Left lobe of liver (tissue), 2 donors: ENCODE results near the gene ATAD3C. TPM values are rescaled to one million over a fixed set of nuclear protein-coding genes. Genes with fewer than 3 reads are reported as not detected.
"Not testable (repeated sequence)": the region's sequence is repeated elsewhere in the genome, so short reads cannot be mapped to it uniquely, and the experiment has no call there.

ENCODE experiments used
- ATAC-seq: fragments of 200-7000 bp; cut with Tn5 transposase; one replicate; pipeline ENCODE4 v1.9.1; 2020; ENCODE audit warnings: mild to moderate bottlenecking, moderate library complexity
- DNase-seq: peaks from one replicate; pipeline ENCODE4 v3.0.0-alpha.2; 2020; ENCODE audit warnings: low spot score
- total RNA-seq: library from RNA; stranded (reverse); gene quantifications from one replicate; pipeline ENCODE4 v1.2.1, GENCODE V29; 2021
- donor health status: DM: no; HTN: no; CAD: no; lungs with moderate emphysema.
- donor health status: DM: no; HTN: yes; CAD: no.

Gene ATAD3C
- total RNA-seq, 1 donor from 2014 or later, result 2.9 TPM

DNA sequence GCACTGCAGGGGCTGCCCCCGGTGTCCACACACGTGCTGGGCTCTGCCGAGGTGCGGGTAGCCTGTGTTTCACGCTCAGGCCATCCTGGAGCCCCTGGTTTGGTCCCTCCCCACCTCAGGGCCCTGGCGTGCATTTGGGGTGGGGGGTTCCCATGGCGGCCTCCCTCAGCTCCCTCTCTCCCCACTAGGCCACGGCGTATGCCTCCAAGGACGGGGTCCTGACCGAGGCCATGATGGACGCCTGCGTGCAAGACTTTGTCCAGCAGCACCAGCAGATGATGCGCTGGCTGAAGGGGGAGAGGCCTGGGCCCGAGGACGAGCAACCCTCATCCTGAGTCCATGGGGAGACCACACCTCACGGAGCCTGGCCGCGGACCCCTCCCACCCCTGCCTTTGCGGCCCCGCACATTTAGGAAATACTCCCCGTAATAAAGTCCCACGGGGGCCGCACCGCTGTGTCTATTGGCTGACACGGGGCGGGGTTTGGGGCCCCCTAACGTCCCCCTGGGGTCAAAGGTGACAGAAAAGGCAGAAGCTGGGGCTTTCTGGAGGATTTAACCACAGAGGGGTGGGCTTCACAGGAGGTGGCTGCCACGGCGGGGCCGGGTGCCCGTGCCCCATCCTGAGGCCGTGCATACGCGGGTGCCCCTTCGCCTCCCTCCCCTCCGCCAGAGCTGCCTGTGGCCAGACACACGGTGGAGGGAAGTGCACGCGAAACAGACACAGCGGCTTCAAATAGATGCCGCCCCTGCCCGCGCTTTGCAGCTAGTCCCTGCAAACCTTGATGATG lies 18.9 kb downstream of the ATAD3C start:
- ATAC-seq, DNase-seq: not testable (repeated sequence)

DNA sequence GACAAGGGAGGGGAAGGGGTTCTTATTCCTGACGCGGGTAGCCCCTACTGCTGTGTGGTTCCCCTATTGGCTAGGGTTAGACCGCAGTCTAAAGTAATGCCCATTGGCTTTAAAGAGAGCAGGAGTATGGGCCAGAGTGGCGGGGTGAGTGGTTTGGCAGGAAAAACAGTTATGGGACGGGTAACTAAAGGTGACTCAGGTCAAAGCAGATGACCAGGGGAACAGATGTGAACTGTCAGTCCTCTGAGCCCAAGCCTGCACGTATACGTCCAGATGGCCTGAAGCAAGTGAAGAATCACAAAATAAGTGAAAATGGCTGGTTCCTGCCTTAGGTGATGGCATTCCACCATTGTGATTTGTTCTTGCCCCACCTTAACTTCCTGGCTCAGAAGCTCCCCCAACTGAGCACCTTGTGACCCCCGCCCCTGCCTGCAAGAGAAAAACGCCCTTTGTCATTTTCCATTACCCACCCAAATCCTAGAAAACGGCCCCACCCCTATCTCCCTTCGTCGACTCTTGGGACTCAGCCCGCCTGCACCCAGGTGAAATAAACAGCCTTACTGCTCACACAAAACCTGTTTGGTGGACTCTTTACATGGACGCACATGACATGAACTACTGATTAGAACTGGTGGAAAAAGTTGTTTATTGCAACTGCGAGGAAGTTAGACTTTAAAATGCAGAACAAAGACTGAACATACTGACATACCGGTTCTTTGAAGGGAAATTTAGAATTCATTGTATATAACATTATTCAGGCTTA lies 21.3 kb downstream of the ATAD3C start:
- ATAC-seq (peak; percentile 4), DNase-seq (no peak)

DNA sequence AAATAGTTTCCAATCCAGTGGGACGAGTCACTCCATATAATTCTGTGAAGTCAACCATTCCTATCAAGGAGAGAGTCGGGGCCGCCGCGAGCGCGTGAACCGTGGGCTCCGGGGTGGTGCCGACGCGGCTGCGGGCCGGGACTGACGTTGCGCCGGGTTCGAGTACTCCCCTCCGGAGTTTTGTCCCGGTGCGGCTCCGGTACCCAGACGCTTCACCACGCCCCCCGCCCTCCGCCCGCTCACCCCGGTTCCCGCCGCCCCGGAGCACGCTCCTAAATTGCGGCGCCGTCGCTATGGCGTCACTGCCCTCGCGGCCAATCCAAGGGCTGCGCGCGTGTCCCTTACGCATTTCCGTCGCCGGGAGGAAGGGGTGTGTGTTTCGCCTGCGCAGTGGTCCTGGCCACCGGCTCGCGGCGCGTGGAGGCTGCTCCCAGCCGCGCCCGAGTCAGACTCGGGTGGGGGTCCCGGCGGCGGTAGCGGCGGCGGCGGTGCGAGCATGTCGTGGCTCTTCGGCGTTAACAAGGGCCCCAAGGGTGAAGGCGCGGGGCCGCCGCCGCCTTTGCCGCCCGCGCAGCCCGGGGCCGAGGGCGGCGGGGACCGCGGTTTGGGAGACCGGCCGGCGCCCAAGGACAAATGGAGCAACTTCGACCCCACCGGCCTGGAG lies 22.0 kb downstream of the ATAD3C start, which contains the start of gene ATAD3B:
TSS of gene ATAD3B (plus strand) at position 377 of the 664 bp plus-strand sequence. CDS start at position 497, 120 bp downstream.
- peak; percentile 96 for DNase-seq
- ATAC-seq, result peak; percentile 96

DNA sequence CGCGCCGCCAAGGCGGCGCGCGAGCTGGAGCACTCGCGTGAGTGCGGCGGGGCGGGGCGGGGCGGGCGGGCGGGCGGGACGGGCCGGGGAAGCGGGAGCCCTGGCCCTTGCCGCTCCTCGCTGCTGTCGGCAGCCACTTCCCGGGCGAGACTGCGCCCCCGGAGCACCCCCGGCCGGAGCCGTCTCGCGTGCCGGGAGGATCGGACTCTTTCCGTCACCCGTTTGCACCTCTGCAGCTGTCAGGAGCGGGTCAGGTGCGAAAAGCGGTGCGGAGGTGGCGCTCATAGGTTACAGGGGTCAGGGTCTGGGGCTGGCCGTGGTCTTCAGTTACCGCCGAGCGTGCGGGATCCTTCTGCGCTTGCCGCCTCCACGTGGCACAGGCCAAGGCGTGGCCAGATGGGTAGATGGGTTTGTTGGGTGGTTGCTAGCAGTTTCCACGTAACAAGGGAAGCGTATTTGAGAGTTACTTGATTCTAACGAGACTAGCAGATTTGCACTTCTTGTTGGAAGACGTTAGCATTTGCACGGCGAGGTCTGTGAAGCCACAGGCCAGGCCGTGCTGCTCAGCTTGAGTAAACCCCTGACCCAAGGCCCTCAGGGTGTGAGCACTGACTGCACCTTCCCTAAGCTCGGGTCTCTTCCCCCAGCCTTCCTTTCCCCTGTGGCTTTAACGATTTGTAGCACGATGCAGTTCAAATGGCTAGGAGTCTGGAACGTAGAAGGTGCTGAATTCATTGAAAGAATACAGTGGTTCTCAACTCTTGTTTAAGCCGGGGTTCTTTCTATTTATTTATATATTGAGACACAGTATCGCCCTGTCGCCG lies 22.8 kb downstream of the ATAD3C start:
- peak; percentile 13 for ATAC-seq
- DNase-seq, result not testable (repeated sequence)

DNA sequence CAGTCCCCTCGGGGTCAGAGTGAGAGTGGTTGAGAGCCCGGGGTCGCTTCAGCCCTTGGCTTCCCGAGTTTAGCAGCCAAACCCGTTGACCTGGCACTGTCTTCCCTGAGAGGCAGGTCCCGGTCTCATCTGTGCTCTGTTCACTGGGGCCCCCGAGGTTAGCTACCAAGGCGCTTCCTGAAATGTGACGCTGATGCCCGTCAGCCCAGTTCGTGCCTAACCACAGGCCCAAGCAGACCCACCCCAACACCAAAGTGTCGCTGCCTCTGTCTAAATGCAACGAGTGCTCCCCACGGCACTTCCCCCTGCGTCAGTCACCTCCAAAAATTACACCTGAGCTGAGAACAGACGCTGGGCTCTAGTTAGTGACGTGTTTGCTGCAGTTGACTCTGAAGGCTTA lies 26.5 kb downstream of the ATAD3C start:
- not testable (repeated sequence) for DNase-seq, ATAC-seq

DNA sequence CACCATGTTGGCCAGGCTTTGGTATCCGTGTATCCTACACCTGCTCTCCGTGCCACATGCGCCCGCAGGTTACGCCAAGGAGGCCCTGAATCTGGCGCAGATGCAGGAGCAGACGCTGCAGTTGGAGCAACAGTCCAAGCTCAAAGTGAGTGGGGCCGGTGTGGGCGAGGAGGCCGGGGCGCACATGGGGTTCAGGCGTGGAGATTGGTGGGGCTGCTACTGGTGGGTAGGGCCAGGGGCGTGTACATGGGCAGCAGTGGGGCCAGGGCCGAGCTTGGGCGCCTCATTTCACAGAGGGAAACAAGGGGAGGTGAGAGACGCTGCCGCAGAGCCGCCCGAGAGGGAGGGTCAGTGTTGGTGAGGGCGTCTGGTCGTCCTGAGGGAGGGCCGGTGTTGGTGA lies 27.7 kb downstream of the ATAD3C start:
- ATAC-seq, result no peak
- no peak for DNase-seq

DNA sequence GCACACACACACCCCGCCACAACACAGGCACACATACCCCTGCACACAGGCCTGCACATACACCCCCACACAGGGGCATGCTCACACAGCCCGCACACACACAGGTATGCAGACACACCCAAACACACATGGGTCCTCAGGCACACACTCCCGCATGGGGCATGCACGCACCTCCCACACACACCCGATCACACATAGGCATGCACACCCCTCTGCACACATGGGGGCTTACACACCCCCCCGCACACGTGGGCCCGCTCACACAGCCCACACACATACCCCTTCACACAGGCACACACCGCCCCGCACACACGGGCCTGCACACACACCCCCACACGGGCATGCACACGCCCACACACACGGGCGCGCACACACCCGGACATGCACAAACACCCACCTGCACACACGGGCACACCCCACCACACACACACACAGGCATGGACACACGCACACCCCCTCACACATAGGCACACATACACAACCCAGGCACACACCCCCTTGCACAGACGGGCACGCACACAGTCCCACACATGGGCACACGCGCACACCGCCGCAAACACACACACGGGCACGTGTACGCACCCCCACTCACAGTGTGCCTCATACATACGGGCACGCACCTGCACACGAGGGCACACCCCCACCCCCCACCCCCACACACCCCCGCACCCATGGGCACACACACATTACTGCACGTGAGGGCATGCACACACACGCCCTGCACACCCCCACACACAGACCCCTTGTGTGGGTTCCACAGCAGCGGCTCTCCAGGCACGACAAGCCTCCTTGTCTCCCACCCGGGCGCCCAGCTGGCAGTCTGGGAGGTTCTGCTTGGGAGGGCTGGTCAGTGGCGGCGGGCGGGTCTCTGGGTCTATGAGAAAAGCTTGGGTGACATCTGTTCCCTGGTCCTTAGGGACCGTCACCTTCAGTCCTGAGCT lies 30.3 kb downstream of the ATAD3C start:
- no peak for DNase-seq
- no peak for ATAC-seq

DNA sequence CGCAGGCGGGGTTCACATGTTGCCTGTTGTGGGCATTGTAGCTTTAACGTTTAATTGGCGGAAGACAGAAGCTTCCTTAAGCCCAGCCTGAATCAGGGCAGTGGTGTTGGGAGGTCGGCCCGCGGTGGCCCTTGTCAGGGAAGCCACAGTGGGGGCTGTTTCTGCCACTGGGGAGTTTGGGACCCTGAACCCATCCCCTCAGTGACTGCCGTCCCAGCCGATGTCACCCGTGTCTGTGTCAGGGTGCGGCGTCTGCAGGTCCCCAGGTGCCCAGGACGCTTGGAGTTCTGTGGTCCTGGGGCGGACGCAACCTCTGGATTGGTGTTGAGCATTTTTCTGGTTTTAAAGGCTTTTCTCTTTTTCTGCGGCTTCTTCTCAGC lies 31.0 kb downstream of the ATAD3C start:
- not testable (repeated sequence) for DNase-seq, ATAC-seq

GRCh38 chr1:1481811-1482210 lies 32.3 kb downstream of the ATAD3C start:
- not testable (repeated sequence) for ATAC-seq

DNA sequence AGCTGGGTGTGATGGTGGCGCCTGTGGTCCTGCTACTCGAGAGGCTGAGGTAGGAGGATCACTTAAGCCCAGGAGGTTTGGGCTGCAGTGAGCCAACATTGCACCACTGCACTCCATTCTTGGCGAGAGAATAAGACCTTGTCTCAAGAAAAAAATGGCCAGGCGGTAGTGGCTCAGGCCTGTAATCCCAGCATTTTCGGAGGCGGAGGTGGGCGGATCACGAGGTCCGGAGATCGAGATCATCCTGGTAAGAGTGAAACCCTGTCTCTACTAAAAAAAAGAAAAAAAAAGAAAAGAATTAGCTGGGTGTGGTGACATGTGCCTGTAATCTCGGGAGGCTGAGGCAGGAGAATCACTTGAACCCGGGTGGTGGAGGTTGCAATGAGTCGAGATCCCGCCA lies 33.4 kb downstream of the ATAD3C start:
- DNase-seq (no peak), ATAC-seq (no peak)

More at GRCh38 chr1:1481811-1482210, 32.3 kb downstream of the ATAD3C start:
- not testable (repeated sequence) for DNase-seq

DNA sequence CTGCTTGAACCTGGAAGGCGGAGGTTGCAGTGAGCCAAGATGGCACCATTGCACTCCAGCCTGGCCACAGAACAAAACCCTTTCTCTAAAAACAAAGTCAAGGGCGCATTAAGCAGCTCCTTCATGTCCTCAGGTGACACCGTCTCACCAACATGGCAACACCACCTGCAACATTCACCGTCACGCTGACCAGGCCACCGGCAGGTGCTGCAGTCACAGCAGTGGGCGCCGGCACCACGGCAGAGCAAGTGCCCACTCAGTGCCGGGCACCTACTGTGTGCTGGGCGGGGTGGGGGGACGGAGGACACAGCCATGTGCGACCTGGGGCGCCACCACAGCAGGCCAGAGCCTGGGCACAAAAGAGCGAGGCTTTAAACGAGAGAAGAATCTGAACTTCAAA lies 34.2 kb downstream of the ATAD3C start:
- ATAC-seq (no peak), DNase-seq (no peak)

- DNase-seq, ATAC-seq: not testable (repeated sequence)
Observed at GRCh38 chr1:1484976-1485750, 35.7 kb downstream of the ATAD3C start.

DNA sequence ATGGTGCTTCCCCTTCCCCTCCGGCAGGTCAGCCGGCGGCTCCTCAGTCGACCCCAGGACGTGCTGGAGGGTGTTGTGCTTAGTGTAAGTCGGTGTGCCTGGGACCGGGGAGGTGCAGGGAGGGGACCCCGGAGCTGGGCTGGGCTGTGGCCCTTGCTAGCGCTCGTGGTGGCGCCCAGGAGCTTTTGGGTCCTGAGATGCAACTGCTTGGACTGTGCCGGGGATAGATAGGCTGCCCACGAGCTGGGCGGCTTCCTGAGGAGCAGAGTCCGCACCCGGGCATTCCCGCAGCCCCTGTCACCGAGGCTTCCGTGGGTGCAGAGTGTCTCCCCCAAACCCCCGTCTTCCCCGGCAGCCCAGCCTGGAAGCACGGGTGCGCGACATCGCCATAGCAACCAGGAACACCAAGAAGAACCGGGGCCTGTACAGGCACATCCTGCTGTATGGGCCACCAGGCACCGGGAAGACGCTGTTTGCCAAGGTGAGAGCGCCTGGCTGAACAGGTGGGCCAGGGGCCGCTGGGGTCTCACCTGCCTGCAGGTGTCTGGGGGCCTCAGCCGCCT lies 36.3 kb downstream of the ATAD3C start:
- DNase-seq, result not testable (repeated sequence)

DNA sequence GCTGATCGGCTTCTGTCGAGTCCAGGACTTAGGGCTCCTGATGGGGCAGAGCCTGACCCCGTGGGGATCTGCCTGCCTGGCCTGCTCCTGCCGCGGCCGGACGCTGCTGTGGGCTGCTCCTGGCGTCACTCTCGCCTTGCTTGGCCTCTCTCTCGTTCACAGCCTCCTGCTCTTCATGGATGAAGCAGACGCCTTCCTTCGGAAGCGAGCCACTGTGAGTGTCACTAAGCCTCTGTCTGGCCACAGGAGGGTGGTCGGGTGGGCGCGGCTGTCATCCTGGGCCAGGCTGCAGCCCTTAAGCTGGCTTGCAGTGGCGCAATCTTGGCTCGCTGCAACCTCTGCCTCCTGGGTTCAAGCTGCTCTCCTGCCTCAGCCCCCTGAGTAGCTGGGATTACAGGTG lies 38.2 kb downstream of the ATAD3C start:
- no peak for ATAC-seq
- DNase-seq, result no peak

More for the DNA sequence above, 36.3 kb downstream of the ATAD3C start:
- not testable (repeated sequence) for ATAC-seq

DNA sequence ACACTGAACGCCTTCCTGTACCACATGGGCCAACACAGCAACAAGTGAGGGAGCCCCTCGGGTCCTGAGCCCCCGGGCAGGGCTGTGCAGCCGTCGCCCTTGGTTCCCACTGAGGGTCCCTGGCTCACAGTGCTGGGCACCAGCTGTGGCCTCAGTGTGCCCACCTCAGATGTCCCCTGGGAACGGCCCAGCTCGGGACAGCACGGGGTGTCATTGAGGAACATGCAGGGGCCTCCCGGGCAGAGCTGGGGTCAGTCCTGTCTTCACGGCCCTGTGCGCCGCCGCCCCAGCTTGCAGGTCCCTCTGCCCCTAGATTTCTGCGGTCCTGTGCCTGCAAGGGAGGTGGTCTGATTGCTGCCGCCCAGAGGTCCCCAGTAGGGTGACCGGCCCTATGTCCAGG lies 39.7 kb downstream of the ATAD3C start:
- ATAC-seq (no peak), DNase-seq (no peak)

DNA sequence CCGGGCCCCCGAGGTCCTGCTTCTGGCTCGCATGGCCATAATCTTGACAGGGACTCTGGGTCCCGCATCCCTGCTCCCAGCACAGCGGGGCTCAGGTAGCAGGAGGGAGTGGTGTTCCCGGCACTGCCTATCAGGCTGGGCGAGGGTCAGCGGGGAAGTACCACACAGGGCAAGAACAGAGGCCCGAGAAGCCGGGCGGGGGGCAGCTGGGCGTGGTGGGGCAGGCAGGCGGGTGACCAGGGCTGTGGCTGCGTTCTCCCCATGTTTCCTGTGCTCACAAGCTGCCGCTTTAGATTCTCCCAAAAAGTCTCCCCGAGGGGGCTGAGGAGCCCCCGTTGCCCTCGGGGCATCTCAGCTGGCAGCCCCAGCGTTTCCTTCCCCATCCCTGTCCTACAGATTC lies 40.4 kb downstream of the ATAD3C start:
- ATAC-seq, result no peak
- DNase-seq, result no peak

DNA sequence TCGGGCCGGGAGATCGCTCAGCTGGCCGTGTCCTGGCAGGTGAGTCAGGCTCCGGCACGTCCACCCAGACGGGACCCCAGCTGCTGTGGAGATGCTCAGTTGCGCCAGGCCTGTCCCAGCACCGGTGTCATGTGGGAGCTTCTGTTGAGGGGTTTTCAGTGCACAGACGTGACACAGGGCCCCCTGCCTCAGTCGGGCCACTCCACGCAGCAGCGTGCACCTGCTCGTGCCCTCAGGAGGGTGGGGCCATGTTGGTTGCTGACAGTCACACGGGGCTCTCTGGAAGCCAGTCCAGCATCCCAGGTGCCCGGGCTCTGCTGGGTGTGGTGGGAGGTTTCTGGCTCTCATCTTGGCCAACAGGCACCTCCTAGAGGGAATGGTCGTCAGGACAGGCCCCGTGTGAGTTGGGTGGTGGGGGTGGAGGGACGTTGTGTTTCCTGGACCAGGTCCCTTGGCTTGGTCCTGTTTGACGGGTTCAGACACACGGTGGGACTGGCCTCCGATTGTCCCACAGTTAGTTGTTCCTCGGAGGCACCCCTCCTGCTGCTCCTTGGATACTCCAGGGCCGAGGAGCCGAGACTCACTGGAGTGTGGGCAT lies 41.2 kb downstream of the ATAD3C start:
- DNase-seq, result no peak
- ATAC-seq, result no peak

- ATAC-seq (no peak), DNase-seq (no peak)
Observed at GRCh38 chr1:1491601-1492000, 42.1 kb downstream of the ATAD3C start.
